Skeletal muscle cell (primary cell): ENCODE measurements around the gene VPS8.

Experiments used
- DNase-seq: peaks from one replicate; pipeline ENCODE4 v3.0.0-alpha.2; 2010; ENCODE audit warnings: low read depth
- H3K4me3 ChIP-seq: 2 replicates; pipeline ENCODE4 v1.5.1; 2011; ENCODE audit warnings: low read depth, mild to moderate bottlenecking, control low read depth, low read length, moderate library complexity

VPS8 gene

DNA sequence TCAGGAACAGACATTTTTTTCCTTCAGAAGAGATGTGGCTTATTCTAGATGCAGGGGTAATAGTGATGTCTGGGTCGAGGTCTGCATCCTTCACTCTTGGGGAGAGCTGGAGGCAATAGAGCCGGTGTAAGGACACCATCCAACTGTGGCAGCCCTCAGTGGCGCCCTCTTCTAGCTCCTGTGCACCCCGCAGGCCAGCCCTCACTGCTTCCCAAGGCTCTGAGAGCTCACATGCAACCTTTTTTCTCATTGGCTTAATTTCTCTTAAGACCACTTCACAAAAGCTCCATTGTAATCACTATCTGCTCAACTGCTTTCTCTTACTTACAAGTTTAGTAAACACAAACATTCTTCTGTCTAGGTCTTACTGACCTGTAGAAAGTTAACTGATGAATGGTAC lies 3.9 kb upstream of the VPS8 start:
- no peak overlapping the region for H3K4me3 ChIP-seq
- DNase-seq: no peak

DNA sequence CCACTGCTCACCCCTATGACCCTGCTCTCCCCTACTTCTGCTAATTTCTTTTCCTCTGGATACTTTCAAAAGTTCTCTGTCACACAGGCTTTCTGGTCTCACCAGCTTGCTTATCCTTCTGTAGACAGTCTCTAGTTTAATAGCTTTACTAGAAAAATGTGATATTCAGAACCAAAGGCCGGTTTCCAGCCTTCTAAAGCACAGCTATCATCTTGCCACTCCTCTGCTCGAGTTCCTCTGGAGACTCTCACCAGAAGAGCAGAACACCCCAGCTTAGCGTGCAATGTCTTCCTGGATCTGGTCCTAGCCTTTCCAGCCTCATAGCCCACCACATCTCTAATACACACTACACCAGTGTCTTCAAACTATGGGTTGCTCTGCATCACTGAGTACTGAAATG lies 1.8 kb upstream of the VPS8 start:
- no peak overlapping the region for H3K4me3 ChIP-seq
- no peak for DNase-seq

DNA sequence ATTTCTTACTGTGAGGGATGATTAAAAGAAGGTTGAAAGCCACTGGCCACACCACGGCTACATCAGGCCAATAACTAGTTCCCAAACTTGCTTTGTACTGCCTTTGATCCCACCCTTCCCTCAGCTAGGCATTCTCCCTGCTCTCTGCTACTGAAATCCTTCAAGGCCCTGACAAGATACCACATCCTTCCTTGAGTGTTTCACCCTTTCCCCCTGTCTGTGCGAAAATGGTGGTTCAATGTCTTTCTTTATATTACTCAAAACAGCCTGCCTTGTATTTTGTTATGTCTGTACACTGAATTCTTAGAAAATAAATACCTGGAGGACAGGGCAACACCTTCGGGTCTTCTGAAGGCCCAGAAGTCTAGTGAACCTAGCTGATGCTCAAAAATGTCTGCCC lies 932 bp upstream of the VPS8 start:
- H3K4me3 ChIP-seq: no peak overlapping the region
- DNase-seq: no peak

- H3K4me3 ChIP-seq: peak overlapping the region; percentile 88
- no peak for DNase-seq
Measured at GRCh38 chr3:184811663-184811998, 335 bp upstream of the VPS8 start.

DNA sequence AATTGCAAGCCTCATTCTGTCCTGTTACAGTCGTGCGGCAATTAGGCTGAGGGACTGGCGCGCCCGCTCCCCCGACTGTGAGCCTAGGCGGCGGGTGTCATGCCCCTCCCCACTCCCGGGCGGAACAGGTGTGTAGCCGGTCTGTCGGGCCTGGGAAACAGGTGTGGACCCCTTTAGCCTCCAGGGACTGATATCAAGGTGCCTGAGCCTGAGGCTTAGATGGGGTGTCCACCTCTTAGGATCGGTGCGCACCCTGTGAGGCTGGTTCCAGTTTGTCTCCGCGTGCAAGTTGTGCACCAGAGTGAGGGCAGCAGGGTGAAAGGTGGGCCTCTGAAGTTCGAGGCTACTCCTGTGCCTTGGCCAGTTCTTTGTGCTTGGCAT lies 686 bp downstream of the VPS8 start:
- DNase-seq: no peak
- H3K4me3 ChIP-seq: peak overlapping the region; percentile 88

DNA sequence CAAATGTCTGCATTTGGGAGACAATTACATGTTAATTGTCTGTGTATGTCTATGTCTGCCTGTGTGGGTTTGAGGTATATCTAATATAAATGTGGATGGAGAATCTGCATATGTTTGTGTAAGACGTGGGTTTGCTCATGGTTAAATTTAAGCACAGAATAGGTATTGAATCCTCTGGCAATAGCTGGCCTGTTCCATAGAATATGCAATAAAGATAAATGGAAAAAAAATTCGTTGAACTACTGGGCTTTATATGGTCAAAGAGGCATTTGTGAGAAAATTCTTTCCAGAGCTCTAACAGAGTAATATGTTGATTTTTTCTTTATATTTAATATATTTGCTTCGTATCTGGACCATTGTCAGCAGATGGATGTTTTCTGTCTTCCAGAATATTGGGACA lies 1.4 kb downstream of the VPS8 start:
- no peak for DNase-seq
- no peak overlapping the region for H3K4me3 ChIP-seq

GRCh38 chr3:184814214-184814613 lies 2.2 kb downstream of the VPS8 start:
- no peak overlapping the region for H3K4me3 ChIP-seq
- no peak for DNase-seq

DNA sequence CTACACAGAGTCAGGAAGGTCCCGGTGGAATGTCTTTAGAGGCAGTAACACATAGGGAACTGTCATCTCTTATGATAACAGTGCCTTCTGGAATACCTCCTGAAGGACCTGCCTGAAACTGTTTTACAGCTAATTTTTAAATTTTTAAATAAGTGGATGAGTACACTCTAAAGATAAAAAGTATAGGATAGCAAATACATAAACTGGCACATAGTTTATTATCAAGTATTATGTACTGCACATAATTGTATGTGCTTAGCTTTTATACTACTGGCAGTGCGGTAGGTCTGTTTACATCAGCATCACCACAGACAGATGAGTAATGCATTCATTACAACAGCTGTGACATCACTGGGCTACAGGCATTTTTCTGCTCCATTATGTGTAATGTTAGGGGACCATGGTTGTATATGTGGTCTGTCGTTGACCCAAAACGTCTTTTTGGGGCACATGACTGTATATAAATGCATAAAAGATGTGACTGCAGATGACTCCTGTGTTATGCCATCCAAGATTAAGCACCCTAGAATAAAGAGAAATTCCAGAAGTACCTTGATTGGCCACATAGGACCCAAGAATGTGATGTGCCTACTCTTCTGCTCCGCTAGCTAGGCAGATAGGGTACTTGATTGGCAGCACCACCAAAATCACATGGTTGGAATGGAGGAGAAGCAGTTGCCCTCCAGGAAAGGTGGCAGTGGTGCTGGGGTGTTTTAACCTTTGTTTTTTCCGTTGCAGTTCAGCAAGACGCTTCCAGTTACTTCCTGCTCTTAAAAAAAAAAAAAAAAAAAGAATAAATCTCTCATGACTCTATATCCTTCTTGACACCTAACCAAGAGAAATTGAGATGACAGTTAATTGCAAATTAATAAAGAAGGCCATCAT lies 3.3 kb downstream of the VPS8 start:
- H3K4me3 ChIP-seq: no peak overlapping the region
- peak; percentile 57 for DNase-seq

GRCh38 chr3:184816614-184817013 lies 4.6 kb downstream of the VPS8 start:
- DNase-seq: peak; percentile 26
- no peak overlapping the region for H3K4me3 ChIP-seq

GRCh38 chr3:184820525-184820924 lies 8.6 kb downstream of the VPS8 start:
- no peak overlapping the region for H3K4me3 ChIP-seq
- no peak for DNase-seq

- H3K4me3 ChIP-seq: no peak overlapping the region
- DNase-seq: no peak
Measured at GRCh38 chr3:184821034-184821433, 9.1 kb downstream of the VPS8 start.

- H3K4me3 ChIP-seq: no peak overlapping the region
- no peak for DNase-seq
Measured at GRCh38 chr3:184822081-184822480, 10.1 kb downstream of the VPS8 start.

- no peak for DNase-seq
Measured at GRCh38 chr3:184822654-184823053, 10.7 kb downstream of the VPS8 start.

DNA sequence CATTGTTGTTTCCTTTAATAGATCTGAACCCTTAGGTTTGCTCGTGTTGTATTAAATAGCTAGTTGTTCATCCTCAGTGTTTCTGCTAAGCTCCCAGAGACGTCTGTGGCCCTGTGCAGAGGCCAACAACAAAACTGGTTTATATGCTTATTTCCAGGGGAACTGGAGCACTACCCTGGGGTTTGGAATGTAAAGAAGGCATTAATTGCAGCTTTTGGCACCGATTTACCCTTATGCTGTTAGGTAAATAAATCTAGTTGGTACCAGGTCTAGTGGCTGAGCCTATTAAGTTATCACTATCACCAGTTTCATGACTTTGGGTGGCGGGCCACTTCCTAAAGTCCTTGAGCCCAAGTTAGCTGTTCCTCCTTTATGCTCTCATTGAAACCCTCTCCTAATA lies 12.0 kb downstream of the VPS8 start:
- no peak for DNase-seq
- no peak overlapping the region for H3K4me3 ChIP-seq

More at GRCh38 chr3:184822654-184823053, 10.7 kb downstream of the VPS8 start:
- no peak overlapping the region for H3K4me3 ChIP-seq

DNA sequence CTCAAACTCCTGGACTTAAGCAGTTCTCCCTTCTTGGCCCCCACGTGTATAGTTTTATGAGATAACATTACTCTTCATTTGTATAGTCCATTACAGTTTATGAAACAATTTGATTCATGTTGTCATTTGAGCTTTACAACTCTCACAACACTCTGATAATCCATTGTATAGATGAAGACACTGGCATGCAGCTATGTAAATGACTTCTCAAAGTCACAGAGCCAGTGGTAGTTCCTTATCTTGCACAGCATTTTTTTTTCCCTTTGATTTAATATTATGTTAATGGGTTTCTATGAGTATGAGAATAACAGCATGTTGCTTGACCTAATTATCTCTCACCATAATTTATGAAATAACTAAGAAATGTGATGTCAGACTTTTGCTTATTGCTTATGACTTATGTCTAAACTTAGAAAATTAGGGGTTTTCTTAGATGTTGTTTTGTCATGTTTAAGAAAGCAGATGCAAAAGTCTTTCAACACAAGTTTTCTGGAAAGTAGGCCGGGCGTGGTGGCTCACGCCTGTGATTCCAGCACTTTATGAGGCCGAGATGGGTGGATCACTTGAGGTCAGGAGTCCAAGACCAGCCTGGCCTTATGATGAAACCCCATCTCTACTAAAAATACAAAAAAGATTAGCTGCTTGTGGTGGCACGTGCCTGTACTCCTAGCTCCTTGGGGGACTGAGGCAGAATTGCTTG lies 13.3 kb downstream of the VPS8 start:
- no peak overlapping the region for H3K4me3 ChIP-seq
- no peak for DNase-seq

DNA sequence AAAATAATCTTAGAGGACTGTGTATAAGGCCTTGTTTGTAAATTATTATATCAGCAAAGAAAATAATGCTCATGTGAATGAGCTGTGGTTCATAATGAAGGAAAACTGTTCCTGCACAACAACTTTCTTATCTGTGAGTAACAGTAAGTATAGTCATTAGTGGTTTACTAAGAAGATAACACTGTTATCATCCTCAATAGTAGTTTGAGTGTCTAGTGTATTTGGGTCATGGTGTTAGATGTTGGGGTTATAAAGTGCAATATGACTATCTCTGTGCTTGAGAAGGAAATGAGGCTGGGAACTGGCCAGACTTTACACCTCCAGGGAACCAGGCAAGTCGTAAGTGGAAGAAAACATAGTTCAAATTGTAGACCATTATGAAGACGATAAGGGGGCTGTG lies 15.6 kb downstream of the VPS8 start:
- H3K4me3 ChIP-seq: no peak overlapping the region
- no peak for DNase-seq

DNA sequence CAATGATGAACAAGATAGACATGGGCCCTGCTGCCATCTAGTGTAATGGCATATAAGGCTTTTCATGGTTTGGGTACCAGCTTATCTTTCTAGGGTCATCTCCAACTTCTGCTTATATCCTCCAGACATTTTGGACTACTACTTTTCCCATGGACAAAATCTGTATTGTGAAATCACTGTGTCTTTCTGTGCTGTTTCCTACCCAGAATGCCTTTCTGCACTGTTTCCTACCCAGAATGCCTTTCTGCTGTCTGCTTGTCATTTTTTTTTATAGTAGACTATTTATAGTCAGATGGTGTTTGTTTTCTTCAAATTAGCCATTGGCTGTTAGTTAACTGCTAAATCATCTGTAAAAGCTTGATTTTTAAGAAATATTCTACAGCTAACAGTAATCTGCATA lies 20.1 kb downstream of the VPS8 start:
- H3K4me3 ChIP-seq: no peak overlapping the region
- no peak for DNase-seq

- no peak overlapping the region for H3K4me3 ChIP-seq
- DNase-seq: no peak
Measured at GRCh38 chr3:184832903-184833302, 20.9 kb downstream of the VPS8 start.

- no peak for DNase-seq
- no peak overlapping the region for H3K4me3 ChIP-seq
Measured at GRCh38 chr3:184836090-184836822, 24.3 kb downstream of the VPS8 start.

- H3K4me3 ChIP-seq: no peak overlapping the region
- no peak for DNase-seq
Measured at GRCh38 chr3:184842433-184842832, 30.5 kb downstream of the VPS8 start.
